H1 (cell line): Measurements from ENCODE around the gene PXT1. TPM values are rescaled to one million over a fixed set of nuclear protein-coding genes. Genes with fewer than 3 reads are reported as not detected.

ENCODE experiments used
- CTCF ChIA-PET: fragments of 300-600 bp; sonication (Branson Sonifier 250); formaldehyde crosslinking; loops from one replicate; lab custom pipeline; 2021; ENCODE audit not compliant: partially characterized antibody; lab: Charles Lee
- POLR2A ChIA-PET: fragments of 300-600 bp; sonication (Branson Sonifier 250); formaldehyde crosslinking; loops from one replicate; lab custom pipeline; 2021; ENCODE audit warnings: inconsistent platforms; ENCODE audit not compliant: partially characterized antibody; lab: Charles Lee
- DNase-seq, 2 experiments: peaks; one replicate each; pipeline versions ENCODE4 v3.0.0 to v3.0.0-alpha.2; 2010 to 2022; ENCODE audit warnings: low spot score in 2 of 2, low read depth in 1 of 2, mixed read lengths in 1 of 2
- FAIRE-seq: peaks from 2 replicates; lab custom pipeline; 2011; peaks lifted over from hg19 to GRCh38; lab: Jason Lieb, UNC
- H2AFZ ChIP-seq: 2 replicates; pipeline ENCODE4 v1.8.1; 2012; ENCODE audit warnings: low read length, inconsistent platforms
- H2AK5ac ChIP-seq: 2 replicates; pipeline ENCODE4 v1.6.1; 2013; ENCODE audit warnings: low read depth, low read length
- H2BK120ac ChIP-seq: replicated peaks from 2 replicates; pipeline ENCODE3; 2013; ENCODE audit warnings: low read depth, low read length, inconsistent platforms
- H2BK12ac ChIP-seq: 2 replicates; pipeline ENCODE4 v1.6.1; 2013; ENCODE audit warnings: low read depth, low read length
- H2BK15ac ChIP-seq: 2 replicates; pipeline ENCODE4 v1.6.1; 2013; ENCODE audit warnings: low read length
- H2BK20ac ChIP-seq: 2 replicates; pipeline ENCODE4 v1.6.1; 2013; ENCODE audit warnings: low read length
- H2BK5ac ChIP-seq: 2 replicates; pipeline ENCODE4 v1.6.1; 2013; ENCODE audit warnings: low read depth, low read length
- H3K14ac ChIP-seq: 2 replicates; pipeline ENCODE4 v1.6.1; 2013; ENCODE audit warnings: inconsistent platforms; ENCODE audit not compliant: insufficient read length
- H3K18ac ChIP-seq: 2 replicates; pipeline ENCODE4 v1.6.1; 2013; ENCODE audit warnings: low read length; ENCODE audit errors: extremely low read depth
- H3K23ac ChIP-seq: 2 replicates; pipeline ENCODE4 v1.6.1; 2013; ENCODE audit warnings: inconsistent platforms; ENCODE audit not compliant: insufficient read length
- H3K23me2 ChIP-seq: 2 replicates; pipeline ENCODE4 v1.6.1; 2013; ENCODE audit warnings: low read depth, low read length
- H3K27ac ChIP-seq: 2 replicates; pipeline ENCODE4 v1.6.1; 2011; ENCODE audit warnings: low read depth, low read length, inconsistent platforms
- H3K27me3 ChIP-seq, 4 experiments: replicated peaks in 1 of 4; 1 replicate in 1 of 4; 2 replicates in 3 of 4; pipeline versions ENCODE4 v1.6.1 to v1.8.1; 2011 to 2013; ENCODE audit warnings: low read length in 3 of 4, mild to moderate bottlenecking in 3 of 4, inconsistent platforms in 2 of 4, mixed read lengths in 2 of 4, moderate library complexity in 1 of 4; ENCODE audit not compliant: control insufficient read depth in 3 of 4, insufficient read depth in 3 of 4; ENCODE audit errors: extremely low read depth in 1 of 4
- H3K36me3 ChIP-seq, 4 experiments: 2 replicates each; pipeline versions ENCODE4 v1.6.1 to v1.8.1; 2011 to 2013; ENCODE audit warnings: mild to moderate bottlenecking in 4 of 4, low read length in 3 of 4, moderate library complexity in 2 of 4, control low read depth in 1 of 4, inconsistent platforms in 1 of 4; ENCODE audit not compliant: insufficient read depth in 4 of 4, control insufficient read depth in 2 of 4
- H3K4ac ChIP-seq: replicated peaks from 2 replicates; pipeline ENCODE3; 2013; ENCODE audit warnings: low read length, low read depth, mixed read lengths, inconsistent platforms; ENCODE audit not compliant: insufficient read length
- H3K4me1 ChIP-seq, 4 experiments: replicated peaks in 1 of 4; 1 replicate in 1 of 4; 2 replicates in 3 of 4; pipeline versions ENCODE4 v1.6.1 to v1.8.1; 2011 to 2013; ENCODE audit warnings: low read length in 3 of 4, inconsistent platforms in 2 of 4, mixed read lengths in 1 of 4; ENCODE audit not compliant: insufficient read depth in 4 of 4, control insufficient read depth in 3 of 4
- H3K4me2 ChIP-seq, 2 experiments: 2 replicates each; pipeline versions ENCODE4 v1.6.1 to v1.8.1; 2011 to 2013; ENCODE audit warnings: low read depth in 2 of 2, low read length in 2 of 2, control low read depth in 1 of 2, inconsistent platforms in 1 of 2, mild to moderate bottlenecking in 1 of 2; ENCODE audit not compliant: insufficient read depth in 1 of 2
- H3K4me3 ChIP-seq, 4 experiments: fragments of 200-600, 300-600 bp in 1 of 4; sonication (generic), shearing (Covaris generic), sonication (Bioruptor Twin) in 1 of 4; 2 replicates each; pipeline versions ENCODE4 v1.5.1 to v1.8.1; 2011 to 2016; ENCODE audit warnings: low read length in 4 of 4, low read depth in 3 of 4, control low read depth in 2 of 4, inconsistent platforms in 2 of 4, mild to moderate bottlenecking in 2 of 4, mixed read lengths in 1 of 4, moderate library complexity in 1 of 4; ENCODE audit not compliant: insufficient read depth in 2 of 4; ENCODE audit errors: extremely low read depth in 1 of 4
- H3K56ac ChIP-seq: replicated peaks from 2 replicates; pipeline ENCODE3; 2013; ENCODE audit warnings: low read depth, mild to moderate bottlenecking, mixed read lengths, low read length, inconsistent platforms; ENCODE audit not compliant: insufficient read length
- H3K79me1 ChIP-seq: 2 replicates; pipeline ENCODE4 v1.6.1; 2013; ENCODE audit warnings: low read depth, low read length, control low read depth
- H3K79me2 ChIP-seq, 2 experiments: 2 replicates each; pipeline versions ENCODE4 v1.6.1 to v1.8.1; 2012 to 2013; ENCODE audit warnings: low read length in 2 of 2, mild to moderate bottlenecking in 2 of 2, inconsistent platforms in 1 of 2; ENCODE audit not compliant: insufficient read depth in 2 of 2, control insufficient read depth in 1 of 2
- H3K9ac ChIP-seq, 4 experiments: replicated peaks in 1 of 4; 1 replicate in 1 of 4; 2 replicates in 3 of 4; pipeline versions ENCODE4 v1.6.1 to v1.8.1; 2011 to 2013; ENCODE audit warnings: low read depth in 3 of 4, low read length in 3 of 4, control low read depth in 2 of 4, mild to moderate bottlenecking in 2 of 4, moderate library complexity in 2 of 4, inconsistent platforms in 1 of 4; ENCODE audit errors: extremely low read depth in 1 of 4
- H3K9me3 ChIP-seq, 2 experiments: 2 replicates each; pipeline versions ENCODE4 v1.6.1 to v1.8.1; 2012 to 2013; ENCODE audit warnings: mild to moderate bottlenecking in 2 of 2, moderate library complexity in 2 of 2, control low read depth in 1 of 2, inconsistent platforms in 1 of 2, low read depth in 1 of 2, low read length in 1 of 2, mixed read lengths in 1 of 2; ENCODE audit not compliant: insufficient read depth in 2 of 2
- H4K20me1 ChIP-seq, 2 experiments: replicated peaks in 1 of 2; 2 replicates each; pipeline versions ENCODE3 to v1.8.1; 2011 to 2013; ENCODE audit warnings: inconsistent platforms in 2 of 2, low read length in 2 of 2, mild to moderate bottlenecking in 1 of 2; ENCODE audit not compliant: insufficient read depth in 2 of 2, control insufficient read depth in 1 of 2
- H4K5ac ChIP-seq: 2 replicates; pipeline ENCODE4 v1.6.1; 2013; ENCODE audit warnings: low read length, low read depth, mixed read lengths, inconsistent platforms; ENCODE audit not compliant: insufficient read length
- H4K8ac ChIP-seq: 2 replicates; pipeline ENCODE4 v1.8.0; 2013; ENCODE audit warnings: mild to moderate bottlenecking, moderate library complexity, low read length, inconsistent platforms; ENCODE audit not compliant: insufficient read depth; ENCODE audit errors: extremely low read depth
- H4K91ac ChIP-seq: replicated peaks from 2 replicates; pipeline ENCODE3; 2013; ENCODE audit warnings: low read length, mixed read lengths, inconsistent platforms; ENCODE audit not compliant: insufficient read length
- BCL11A ChIP-seq, 2 experiments: IDR thresholded peaks; one replicate each; pipeline ENCODE4 v1.6.1; 2011; ENCODE audit warnings: low read depth in 2 of 2, low read length in 2 of 2, mild to moderate bottlenecking in 2 of 2
- CBX5 ChIP-seq: fragments of 300-800, 300-1000 bp; sonication (generic); IDR thresholded peaks from 2 replicates; pipeline ENCODE4 v1.7.1; 2016; ENCODE audit warnings: antibody characterized with exemption, low read length, low read depth
- GABPA ChIP-seq: IDR thresholded peaks from 2 replicates; pipeline ENCODE4 v1.6.1; 2011; ENCODE audit warnings: mild to moderate bottlenecking, low read length, moderate library complexity, borderline replicate concordance; ENCODE audit not compliant: insufficient read depth
- RFX5 ChIP-seq: IDR thresholded peaks from 2 replicates; pipeline ENCODE4 v1.6.1; 2011; ENCODE audit warnings: low read depth, low read length, improper control_type of control experiment, borderline replicate concordance
- TEAD4 ChIP-seq: IDR thresholded peaks from 2 replicates; pipeline ENCODE4 v1.6.1; 2012; ENCODE audit warnings: low read depth, low read length, inconsistent platforms, mixed read lengths
- WGBS, 2 experiments: shearing (Covaris generic) in 1 of 2; methylation state at CpG; one replicate each; pipeline versions ENCODE4 v1.1.6 to v1.1.7; 2013 to 2015; ENCODE audit warnings: low lambda C conversion rate in 2 of 2, mixed read lengths in 2 of 2, inconsistent platforms in 1 of 2, low coverage in 1 of 2, missing lambda C conversion rate in 1 of 2; ENCODE audit not compliant: insufficient replicate concordance in 2 of 2, insufficient coverage in 1 of 2, insufficient read length in 1 of 2; ENCODE audit errors: extremely low coverage in 1 of 2, missing lambda C conversion rate in 1 of 2; 5-methylcytosine and 5-hydroxymethylcytosine counted together
- polyA plus RNA-seq, 7 experiments: library from polyadenylated mRNA; depleted of rRNA in 3 of 7; stranded (reverse) in 5 of 7; unstranded in 2 of 7; fragments of >200 nt in 5 of 7; fragments of 200-250 nt in 2 of 7; gene quantifications; 1 replicate in 5 of 7; 2 replicates in 1 of 7; 4 replicates in 1 of 7; pipeline versions ENCODE4 v1.2.1 to v1.2.3, GENCODE V29; 2011 to 2013; ENCODE audit warnings: missing spikeins in 2 of 7, mixed read lengths in 2 of 7
- total RNA-seq: library from RNA; stranded (reverse); fragmentation: NEBNext Ultra II Directional; extraction: Animal tissue kit (Norgen Biotek cat#: 25700); gene quantifications from 2 replicates; pipeline ENCODE4 v1.2.1, GENCODE V29; 2021

The PXT1 gene
- total and polyA plus RNA-seq, 2 of the 8 experiments (the other 6 are each of a cell fraction or from before 2014, with no cell fraction given), result 0.06 TPM; not detected in 1

DNA sequence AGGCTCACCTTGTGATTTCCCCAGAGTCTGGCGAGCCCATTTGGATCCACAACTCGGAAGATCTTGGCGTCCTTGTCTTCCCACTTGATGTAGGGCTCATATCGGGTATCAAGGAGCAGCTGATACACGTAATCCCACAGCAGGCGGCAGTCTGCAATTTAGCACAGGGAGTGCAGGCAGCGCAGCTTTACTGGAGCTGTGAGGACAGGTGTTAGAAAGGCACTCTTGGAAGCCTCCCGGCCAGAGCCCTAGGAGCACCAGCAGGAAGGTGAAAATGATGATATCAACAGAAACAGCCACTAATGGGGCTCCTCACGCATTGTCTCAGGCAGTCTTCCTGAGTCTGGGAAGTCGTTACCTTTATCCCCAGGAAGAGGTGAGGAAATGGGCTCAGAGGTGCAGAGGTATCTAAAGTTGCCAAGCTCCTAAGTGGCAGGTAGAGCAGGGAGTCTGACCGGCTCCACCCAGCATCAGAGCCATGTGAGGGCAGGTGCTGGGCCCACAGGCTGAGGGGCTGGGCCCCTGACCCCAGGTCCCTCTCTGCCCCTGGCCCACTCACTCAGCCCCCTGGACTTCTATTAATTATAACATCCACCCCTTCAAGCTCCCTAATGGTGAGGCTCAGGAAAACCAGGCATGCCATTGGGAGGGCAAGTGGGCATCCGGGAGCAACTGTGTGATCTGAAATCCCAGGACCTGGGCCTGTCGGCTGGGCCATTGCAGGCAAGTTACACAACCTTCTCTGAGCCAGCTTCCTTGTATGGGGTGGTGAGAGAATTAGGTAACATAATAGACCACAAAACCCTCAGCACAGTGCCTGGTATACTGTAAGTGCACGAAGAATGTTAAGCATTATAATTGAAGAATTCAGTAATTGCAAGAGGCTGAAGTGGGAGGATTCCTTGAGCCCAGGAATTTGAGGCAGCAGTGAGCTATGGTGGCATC, 73.5 kb downstream of the PXT1 start:
- Histone ChIP-seq H3K9me3 (no peaks in the 10 kb centered on the region), H2BK20ac (no peak overlapping the region), H3K23me2 (no peaks in the 10 kb centered on the region; the same call in 1 of the 2 replicates), H4K8ac (no peak overlapping the region), H2BK15ac (0 out of 2 replicates have a peak overlapping the region, but pooled peaks have one; percentile 88), H3K27ac (no peak overlapping the region), H3K36me3 (no peaks in the 10 kb centered on the region), H4K91ac (no peak overlapping the region), H3K23ac (no peak overlapping the region), H4K5ac (no peak overlapping the region), H2AK5ac (no peak overlapping the region), H3K56ac (no peak overlapping the region), H2AFZ (no peak overlapping the region), H3K14ac (no peak overlapping the region), H4K20me1 (no peaks in the 10 kb centered on the region), H3K4me1 (peaks cover 0 to 5% (median 1%) of the 10 kb centered on the region in 4 experiments; a peak in 2 of 7 replicates), H2BK12ac (no peak overlapping the region), H3K79me2 (no peaks in the 10 kb centered on the region), H3K27me3 (no peaks in the 10 kb centered on the region), H3K9ac (no peak overlapping the region), H2BK120ac (no peak overlapping the region), H3K4me2 (no peak overlapping the region), H3K4ac (no peak overlapping the region), H3K18ac (no peak overlapping the region), H3K79me1 (no peaks in the 10 kb centered on the region), H2BK5ac (no peak overlapping the region), H3K4me3 (no peak overlapping the region)
- ChIA-PET POLR2A (interaction anchor here (1.2 kb wide), 1 partner anchor 24 kb away, joined by 3 read pairs; no protein-coding TSS in a partner anchor), CTCF (interaction anchor here (1.1 to 3.6 kb wide), 5 partner anchors 10 to 230 kb away, joined by 3 to 23 read pairs (median 5); no protein-coding TSS in a partner anchor)
- WGBS, 2 experiments, result 84% methylated on average over 14 of the region's 14 CpGs; no CpG with 5 or more reads in 1 of the 2 experiments
- FAIRE-seq (no peak), DNase-seq (no peak)
- no peak for TF ChIP-seq TEAD4
- TF ChIP-seq GABPA, result no peak
- TF ChIP-seq BCL11A (IDR thresholded peaks at IDR 0.05; ENCODE audit: low read depth in 2 of 2, low read length in 2 of 2), result no peak
- no peak for TF ChIP-seq CBX5
- no peak for TF ChIP-seq RFX5
